GM18519 (cell line): ENCODE data around the gene SLC35C1.
A peak's percentile ranks its signal among the peaks of the same experiment; 100 is the strongest.

Experiments
- ATAC-seq: cut with Tn5 transposase; IDR thresholded peaks from one replicate; pipeline ENCODE4 v1.9.1; 2021; ENCODE audit warnings: mild to moderate bottlenecking, moderate library complexity; ENCODE audit not compliant: unreplicated experiment, low FRiP score

The SLC35C1 gene

DNA sequence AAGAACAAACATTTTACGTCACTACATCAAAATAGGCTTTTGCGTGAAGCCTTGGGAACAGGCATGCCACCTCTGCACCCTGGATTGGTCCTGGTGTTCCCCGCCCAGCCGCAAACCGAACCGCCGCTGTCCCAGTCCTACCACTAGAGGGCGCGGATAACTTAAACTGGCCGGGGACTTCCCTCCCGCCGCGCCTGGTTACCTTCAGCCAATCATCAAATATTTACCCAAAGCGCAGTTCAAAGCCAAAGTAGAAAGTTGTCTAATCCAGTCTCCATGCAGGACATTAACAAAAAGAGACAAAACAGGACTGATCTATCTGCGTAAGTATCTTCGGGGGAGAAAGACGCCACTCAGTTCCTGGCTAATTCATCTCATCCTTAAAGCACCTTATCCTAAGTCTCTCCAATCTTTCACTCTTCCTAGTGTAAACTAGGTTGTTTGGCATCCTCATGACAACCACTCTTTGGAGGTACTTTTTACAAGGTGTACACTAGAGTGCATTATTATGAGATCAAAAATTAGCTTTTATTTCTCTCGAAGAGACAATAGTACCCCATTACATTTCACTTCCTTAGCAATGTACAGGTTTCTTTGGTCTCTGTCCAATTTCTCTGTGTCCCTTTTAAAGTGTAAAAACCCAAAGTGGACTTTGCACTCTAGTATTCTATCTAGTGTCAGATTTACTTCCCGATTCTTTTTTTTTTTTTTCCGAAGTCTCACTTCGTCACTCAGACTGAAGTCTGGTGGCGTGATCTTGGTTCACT is 38.4 kb downstream of the SLC35C1 start:
- ATAC-seq = no peak

DNA sequence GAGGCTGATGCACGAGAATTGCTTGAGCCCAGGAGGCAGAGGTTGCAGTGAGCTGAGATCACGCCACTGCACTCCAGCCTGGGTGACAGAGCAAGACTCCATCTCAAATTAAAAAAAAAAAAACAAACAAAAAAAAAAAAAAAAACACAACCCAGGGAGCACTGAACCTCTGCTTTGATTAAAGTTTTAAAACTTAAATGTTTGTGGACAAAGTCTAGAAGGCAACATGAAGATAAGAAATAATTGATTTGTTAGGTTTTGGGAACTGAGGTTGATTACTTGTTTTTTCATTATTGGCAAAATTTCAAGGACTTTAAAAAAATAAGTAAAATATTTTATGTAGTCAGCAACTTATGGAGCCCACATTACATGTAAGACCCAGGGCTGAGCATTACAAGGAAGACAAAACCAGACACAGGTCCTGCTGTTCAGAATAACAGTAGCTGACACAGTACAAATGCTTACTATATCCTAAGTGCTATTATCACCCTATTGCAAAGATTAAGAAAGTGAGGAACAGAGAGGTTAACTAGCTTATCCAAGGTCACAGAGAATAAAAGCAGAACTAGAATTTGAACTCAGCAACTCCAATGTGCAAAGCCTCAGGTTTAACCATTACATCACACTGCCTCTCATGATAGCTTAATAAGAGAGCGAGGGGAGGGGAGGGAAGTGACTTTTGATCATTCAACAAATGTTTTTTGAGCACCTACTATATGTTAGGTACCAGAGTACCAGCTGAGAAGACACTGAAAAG is 40.1 kb downstream of the SLC35C1 start:
- no peak for ATAC-seq

DNA sequence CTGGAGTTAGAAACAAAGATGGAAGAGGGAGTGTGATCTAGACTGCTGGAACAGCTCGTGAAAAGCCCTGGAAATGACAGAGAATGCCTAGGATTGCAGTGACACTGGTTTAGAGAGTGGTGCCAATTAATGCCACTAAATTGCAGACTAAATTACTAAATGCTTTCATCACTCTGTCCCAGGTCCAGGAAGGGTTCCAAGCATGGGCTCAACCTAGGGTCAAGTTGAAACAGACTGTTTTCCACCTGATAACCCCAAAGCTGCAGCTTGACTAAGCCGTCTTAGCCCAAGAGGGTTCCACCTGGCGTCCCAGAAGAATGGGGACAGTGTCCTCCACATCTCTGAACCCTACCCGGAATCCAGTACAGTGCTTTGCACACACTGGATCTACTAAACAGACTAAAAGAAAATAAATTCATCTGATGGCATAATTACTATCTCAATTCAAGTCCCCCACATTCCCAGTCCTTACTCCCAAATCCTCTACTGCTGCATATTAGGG is 41.3 kb downstream of the SLC35C1 start:
- ATAC-seq = no peak

DNA sequence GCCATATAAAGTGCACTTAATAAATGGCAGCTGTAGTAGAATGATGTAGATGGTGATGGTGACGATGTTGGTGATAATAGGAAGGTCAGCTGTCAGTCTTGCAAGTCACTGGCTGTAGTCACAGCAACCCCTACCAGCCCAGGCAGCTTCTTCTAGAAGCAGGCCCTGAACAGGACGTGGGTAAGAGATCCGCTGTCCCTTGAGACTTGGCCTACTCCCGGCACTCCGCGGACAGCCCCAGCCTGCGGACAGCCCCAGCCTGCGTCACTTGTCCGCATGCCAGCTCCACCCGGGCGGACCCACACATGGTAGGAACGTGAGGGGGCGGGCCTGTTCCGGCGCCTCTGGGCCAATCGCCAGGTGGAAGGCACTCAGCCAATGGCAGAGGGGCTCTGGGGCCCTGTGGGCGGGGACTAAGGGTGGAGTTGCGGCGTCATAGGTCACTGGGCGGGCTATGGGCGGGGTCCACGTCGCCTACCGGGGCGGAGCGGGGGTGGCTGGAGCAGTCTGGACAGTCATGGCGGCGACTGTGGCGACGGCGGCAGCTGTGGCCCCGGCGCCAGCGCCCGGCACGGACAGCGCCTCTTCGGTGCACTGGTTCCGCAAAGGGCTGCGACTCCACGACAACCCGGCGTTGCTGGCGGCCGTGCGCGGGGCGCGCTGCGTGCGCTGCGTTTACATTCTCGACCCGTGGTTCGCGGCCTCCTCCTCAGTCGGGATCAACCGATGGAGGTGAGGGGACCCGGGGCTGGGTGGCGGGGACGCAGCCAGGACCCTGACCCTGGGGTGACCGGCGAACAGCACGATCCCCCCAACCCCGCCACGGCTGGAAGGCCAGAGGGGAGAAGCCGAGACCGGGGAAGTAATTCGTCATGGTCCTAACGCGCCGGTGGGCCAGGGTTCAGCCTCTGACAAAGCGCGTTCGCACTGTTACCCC is 42.3 kb downstream of the SLC35C1 start, which contains the start of gene CRY2:
CRY2 (plus strand) TSS at position 502 of the 937 bp plus-strand sequence; CDS start at position 518, 16 bp downstream.
- ATAC-seq = peak; percentile 88

DNA sequence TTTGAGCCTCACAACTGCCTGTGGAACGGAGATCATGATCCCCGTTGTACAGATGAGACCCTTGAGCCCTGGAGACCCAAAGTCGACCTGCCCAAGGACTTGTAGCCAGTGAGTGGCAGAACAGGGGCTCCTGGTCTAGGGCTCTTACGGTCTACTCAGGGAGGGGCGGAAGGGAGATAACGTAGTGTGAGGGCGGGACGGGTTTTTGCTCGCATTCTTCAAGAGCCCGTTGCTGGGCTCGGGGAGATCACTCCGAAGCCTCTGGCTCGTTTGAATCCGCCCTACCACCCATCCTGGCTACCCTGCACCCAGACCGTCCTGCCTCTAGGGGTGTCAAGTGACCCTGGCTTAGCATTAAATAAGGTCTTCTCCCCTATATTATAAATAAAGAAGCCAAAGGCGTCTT is 43.0 kb downstream of the SLC35C1 start:
- ATAC-seq = no peak

DNA sequence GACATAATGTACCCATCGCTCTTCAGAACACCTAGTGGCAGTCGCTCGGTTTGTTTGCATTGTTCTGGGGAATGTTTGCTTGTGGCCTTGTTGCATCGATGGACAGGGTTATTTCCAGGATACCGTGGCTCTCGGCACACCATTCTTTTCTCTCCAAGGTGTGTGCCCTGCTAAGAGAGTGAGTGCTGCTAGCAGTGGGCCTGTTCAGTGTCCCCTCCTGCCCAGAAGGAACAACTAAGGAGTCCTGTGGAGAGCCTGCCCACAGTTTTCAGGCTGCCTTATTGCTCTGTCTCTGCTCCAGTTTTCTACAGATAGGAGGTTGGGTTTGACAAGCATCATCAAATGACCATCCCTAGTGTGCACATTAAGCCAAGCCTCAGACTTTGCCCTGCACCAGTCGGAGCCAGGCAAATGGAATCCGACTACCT is 43.7 kb downstream of the SLC35C1 start:
- no peak for ATAC-seq

DNA sequence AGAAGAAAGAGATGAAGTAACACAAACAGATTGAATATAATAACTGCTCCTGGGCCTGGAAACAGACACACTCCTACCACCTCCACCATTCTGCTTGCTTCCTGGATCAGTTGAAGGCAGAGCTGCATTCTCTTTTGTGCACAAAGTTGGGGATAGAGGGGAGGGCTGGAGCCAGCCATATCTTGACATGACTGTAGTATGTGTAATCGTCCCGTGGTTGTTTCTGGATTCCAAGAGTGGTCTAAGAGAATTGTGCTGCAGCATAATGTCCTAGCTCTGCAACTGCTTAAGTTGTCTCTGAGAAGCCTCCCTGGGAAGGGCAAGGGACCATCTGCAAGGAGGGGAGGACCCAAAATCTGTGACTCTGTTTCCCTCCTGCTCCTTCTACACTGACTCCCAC is 45.5 kb downstream of the SLC35C1 start:
- ATAC-seq = no peak

DNA sequence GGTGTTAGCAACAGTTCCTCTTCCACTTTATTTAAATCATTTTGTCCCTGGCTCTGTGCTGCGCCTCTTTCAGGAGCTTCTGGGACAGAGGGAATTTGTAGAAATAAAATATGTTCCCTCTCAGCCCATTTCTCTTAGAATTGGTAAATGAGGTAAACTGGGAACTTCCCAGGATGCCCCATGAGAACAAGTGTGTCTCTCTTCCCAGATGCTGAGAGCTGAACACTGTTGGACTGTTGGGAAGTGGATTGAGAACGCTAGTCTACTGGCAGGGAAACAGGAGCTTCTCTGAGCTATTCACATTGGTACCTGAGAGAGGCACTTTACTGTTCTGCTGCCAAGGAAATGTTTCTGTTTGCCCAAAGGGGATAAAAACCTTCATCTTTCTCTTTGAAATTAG is 46.3 kb downstream of the SLC35C1 start:
- ATAC-seq = no peak

DNA sequence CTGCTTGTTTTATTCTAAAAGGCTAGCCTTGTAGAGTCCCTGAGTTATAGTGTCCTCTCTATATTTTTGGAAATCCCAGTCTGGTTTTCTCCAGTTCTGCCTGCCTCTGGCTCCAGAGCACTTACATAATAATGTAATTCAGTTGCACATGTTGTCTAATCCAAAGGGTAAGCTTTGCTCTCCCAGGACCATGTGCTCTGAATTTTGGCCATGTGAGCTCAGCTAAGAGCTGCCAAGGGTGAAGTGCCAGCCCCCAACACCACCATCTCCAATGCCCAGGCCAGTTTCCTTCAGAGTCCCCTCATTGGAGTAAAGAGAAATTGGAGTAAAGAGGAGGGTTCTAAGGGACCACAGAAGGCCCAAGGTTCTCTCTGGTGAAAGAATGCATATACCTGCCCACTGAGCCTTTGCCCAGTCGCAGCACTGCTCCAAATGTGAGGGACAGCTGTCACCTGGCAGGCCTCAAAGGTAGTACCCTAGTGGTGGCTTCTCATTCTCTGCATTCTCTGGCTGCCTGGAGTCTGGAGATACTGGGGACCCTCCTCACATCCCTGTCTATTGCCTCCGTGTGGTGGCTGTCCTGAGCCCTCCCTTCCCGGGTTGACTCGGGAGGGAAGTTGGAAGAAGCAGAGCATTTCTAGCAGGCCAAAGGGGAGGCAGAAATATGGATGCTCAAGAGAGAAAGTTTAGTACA is 47.2 kb downstream of the SLC35C1 start:
- ATAC-seq = no peak

DNA sequence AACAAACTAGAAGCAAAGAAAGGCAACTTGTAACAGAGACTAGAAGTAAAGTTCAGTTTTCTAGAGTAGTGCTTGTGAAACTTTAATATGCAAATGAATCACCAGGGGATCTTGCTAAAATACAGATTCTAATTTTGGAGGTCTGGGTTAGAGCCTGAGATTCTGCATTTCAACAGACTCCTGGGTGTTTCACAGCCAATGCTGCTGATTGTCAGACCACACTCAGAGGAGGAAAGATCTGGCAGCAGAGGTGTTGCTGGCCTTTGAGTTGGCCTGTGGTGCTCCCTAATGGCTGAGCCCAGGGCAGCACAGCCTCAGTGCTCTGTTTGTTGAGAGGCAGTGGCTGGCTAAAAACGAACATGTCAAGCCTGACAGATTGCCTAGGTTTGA is 47.8 kb downstream of the SLC35C1 start:
- ATAC-seq = no peak

DNA sequence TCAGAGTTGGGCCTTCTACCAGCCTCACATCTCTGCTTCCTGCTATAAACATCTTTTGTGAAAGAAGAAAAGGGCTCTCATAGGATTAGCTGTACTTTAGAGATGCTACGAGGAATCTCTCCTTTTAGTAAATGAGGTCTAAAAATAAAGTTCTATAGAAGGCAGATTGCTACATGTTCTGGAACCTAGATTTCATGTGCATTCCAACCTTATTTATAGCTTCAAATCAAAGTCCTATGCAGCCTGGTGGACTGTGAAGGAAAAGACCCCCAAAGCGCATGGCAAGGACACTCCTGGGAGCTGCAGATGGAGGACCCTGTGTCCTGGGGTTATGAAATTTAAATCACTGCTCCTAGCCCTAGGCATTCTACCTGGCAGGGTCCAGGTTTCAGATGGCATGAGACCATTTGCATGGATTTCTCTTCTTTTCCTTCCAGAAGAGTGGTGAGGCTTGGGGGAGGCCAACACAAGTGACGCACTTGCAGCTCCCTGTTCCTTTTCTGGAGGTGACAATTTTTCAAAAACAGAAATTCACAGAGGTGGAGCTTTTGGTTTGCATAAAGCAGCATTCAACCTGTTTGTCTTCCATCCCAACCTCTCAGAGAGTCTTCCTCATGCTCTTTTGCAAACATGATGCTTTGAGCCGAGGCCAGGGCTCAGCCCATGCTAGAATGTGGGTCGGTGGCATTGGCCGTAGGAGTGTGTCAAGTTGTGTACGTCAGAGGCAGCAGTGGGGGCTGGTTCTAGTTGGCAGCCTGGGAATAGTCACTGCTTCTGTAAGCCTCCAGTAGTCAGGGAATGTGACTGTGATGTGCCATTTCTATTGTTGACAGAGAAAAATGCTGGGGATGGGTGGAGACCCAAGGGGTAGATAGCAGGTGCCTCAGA is 48.6 kb downstream of the SLC35C1 start:
- no peak for ATAC-seq

DNA sequence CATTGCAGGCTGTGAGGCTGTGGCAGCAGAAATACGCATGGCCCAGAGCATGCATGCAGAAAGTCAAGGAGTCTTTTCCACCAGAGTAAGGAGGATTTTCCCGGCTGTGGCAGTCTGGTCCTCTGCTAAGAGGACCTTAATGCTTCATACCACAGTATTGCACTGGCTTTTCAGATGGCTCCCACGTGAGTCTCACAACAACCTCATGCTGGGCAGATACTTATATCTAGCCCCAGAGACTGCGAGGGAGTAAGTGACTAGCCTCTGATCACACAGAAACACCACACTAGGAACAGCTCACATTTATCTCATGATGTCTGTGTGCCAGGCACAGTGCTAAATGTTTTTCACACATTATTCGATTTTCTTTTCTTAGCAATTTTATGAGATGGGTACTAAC is 50.4 kb downstream of the SLC35C1 start:
- ATAC-seq = no peak

DNA sequence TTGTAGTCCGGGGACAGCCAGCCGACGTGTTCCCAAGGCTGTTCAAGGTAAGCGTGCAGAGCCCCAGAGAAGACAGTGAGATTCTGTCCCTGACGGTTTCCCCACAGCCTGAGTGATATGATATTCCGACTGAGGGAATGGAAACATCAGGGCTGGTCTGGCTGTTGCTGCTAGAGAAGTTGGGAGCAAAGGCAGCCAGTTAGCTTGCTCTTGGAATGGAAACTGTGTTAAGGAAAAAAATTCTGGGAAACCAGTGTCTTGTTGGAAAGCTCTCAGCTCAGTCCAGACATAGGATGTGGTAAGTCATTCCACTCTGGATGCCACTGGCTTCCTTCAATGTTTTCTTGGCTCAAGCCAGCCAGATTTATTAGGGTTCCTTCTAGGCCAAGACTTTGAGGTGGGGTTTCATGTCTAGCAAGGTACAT is 51.1 kb downstream of the SLC35C1 start:
- ATAC-seq = no peak

DNA sequence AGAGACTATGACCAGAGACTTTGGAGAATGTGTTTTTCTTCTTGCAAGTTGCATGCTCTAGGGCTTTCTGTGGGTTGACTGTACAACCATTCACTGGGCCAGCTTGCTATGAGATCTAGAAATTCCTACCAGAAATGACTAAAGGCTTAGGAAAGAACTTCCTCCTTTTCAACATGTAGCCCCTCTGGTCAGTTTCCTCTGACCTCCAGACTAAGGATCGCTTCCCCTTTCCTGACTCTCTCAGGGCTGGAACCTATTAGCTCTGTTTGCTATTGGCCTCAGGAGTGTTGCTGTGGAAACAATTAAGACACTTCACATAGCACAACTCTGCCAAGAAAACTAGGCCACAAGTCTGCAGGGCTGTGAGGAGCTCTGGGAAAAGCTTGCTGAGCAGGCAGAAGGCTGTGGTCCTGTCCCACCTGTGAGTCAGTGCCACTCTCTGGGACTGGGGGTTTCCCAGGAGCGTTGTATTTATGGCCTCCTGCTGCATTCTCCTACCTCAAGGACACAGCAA is 53.1 kb downstream of the SLC35C1 start:
- no peak for ATAC-seq

DNA sequence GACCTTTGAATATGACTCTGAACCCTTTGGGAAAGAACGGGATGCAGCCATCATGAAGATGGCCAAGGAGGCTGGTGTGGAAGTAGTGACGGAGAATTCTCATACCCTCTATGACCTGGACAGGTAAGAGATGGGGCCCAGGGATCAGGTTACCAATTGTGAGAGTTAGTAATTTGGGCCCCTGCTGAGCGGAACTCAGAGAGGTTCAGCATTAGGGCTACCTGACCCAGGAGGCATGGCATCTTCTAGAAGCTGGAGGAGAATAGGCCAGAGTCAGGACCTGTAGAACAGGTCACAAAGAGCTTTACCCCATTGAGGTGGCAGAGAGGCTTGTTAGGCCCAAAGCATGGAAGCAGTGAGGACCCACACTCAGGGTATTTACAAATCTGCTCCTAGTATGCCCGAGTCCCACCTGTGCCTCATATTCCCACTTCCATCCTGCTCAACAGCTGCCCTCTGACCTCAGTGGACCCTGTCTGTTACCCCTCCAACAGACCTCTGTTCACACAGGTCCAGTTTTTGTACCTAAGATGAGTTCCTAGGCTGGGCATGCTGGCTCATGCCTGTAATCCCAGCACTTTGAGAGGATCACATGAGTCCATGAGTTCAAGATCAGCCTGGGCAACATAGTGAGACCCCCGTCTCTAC is 53.9 kb downstream of the SLC35C1 start:
- ATAC-seq = no peak

DNA sequence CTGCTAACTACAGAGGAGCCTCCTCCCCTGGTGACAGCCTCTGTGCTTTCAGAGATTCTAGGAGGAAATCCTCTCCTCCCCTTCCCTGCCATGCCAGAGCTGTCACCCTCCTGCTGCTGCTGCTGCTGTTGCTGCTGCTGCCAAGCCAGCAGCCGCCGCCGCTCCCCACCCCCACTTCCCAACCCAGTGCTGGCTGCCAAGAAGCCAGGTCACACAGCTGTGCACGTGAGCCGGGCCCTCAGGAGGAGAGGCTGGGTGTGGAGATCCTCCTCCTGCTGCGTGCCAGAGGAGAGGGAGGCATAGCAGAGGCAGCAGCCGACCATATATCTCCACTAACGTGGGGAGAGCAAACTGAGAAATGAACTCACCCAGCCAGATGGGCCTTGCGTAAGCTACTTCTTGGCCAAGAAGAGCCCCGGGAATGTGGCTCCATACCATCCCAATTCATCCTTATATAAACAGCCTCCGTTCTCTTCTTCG is 54.8 kb downstream of the SLC35C1 start:
- ATAC-seq = no peak

DNA sequence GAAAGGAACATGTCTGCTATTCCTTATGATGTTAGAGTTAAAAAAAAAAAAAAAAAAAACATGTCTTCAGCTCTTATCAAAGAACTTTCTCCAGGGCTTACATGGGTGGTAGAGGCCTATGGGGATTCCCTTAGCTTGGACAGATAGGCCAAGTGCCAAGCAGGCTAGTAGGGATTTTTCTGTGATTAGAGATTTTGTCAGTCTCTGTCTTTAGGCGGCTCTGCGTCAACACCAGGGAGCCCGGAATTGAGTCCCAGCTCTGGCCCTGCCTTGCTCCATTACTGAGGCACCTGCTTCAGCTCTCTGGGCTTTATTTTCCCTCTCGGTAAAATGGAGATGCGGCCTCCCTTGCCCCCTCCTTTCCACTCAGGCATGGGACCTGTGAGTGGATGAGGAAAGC is 55.4 kb downstream of the SLC35C1 start:
- no peak for ATAC-seq
